Panc1 (cell line): ENCODE results near the gene FITM2. TPM values are rescaled to one million over a fixed set of nuclear protein-coding genes. Genes with fewer than 3 reads are reported as not detected.
A peak's percentile ranks its signal among the peaks of the same experiment; 100 is the strongest.
"Not testable (repeated sequence)": the region's sequence is repeated elsewhere in the genome, so short reads cannot be mapped to it uniquely, and the experiment has no call there.

ENCODE experiments used
- ATAC-seq: fragments of 200-7000 bp; cut with Tn5 transposase; 2 replicates; pipeline ENCODE4 v1.9.1; 2020; ENCODE audit warnings: mild to moderate bottlenecking, moderate library complexity
- BruUV-seq: library from RNA; stranded (reverse); fragments of 400-500 nt; replicated peaks from 2 replicates; lab custom pipeline; 2021; lab: Mats Ljungman, UMichigan
- CTCF ChIA-PET: fragments of 300-600 bp; sonication (Branson Sonifier 250); formaldehyde crosslinking; loops from one replicate; lab custom pipeline; 2022; ENCODE audit warnings: antibody characterized with exemption; lab: Charles Lee
- POLR2A ChIA-PET: fragments of 300-600 bp; sonication (Branson Sonifier 250); formaldehyde crosslinking; loops from one replicate; lab custom pipeline; 2022; ENCODE audit warnings: antibody characterized with exemption; lab: Charles Lee
- DNase-seq: peaks from one replicate; pipeline ENCODE4 v3.0.0-alpha.2; 2010; ENCODE audit warnings: low read depth, low spot score
- H3K27ac ChIP-seq: 2 replicates; pipeline ENCODE4 v1.5.1; 2011; ENCODE audit warnings: mild to moderate bottlenecking, low read length, inconsistent platforms
- H3K27me3 ChIP-seq: fragments of 200-500 bp; sonication (Bioruptor generic); 2 replicates; pipeline ENCODE4 v1.6.0; 2014; ENCODE audit warnings: low read length, inconsistent platforms; ENCODE audit not compliant: control insufficient read depth, insufficient read depth
- H3K36me3 ChIP-seq: fragments of 200-500 bp; sonication (Bioruptor generic); 2 replicates; pipeline ENCODE4 v1.5.1; 2014; ENCODE audit warnings: inconsistent platforms, mild to moderate bottlenecking, low read length, moderate library complexity; ENCODE audit not compliant: control insufficient read depth, insufficient read depth
- H3K4me1 ChIP-seq: 2 replicates; pipeline ENCODE4 v1.5.1; 2011; ENCODE audit warnings: inconsistent platforms, mild to moderate bottlenecking, low read length, moderate library complexity; ENCODE audit not compliant: control insufficient read depth, insufficient read depth
- H3K4me3 ChIP-seq, 2 experiments: 2 replicates each; pipeline ENCODE4 v1.5.1; 2011 to 2012; ENCODE audit warnings: low read depth in 2 of 2, low read length in 2 of 2, mild to moderate bottlenecking in 2 of 2, inconsistent platforms in 1 of 2, moderate library complexity in 1 of 2
- H3K9me3 ChIP-seq: fragments of 200-500 bp; sonication (Bioruptor generic); 2 replicates; pipeline ENCODE4 v1.5.1; 2014; ENCODE audit warnings: low read depth, mild to moderate bottlenecking, inconsistent platforms, low read length, moderate library complexity; ENCODE audit not compliant: control insufficient read depth, insufficient read depth
- POLR2AphosphoS5 ChIP-seq: IDR thresholded peaks from 2 replicates; pipeline ENCODE4 v1.6.1; 2012; ENCODE audit warnings: mild to moderate bottlenecking, low read depth, low read length, moderate library complexity
- SIN3A ChIP-seq: IDR thresholded peaks from 2 replicates; pipeline ENCODE4 v1.6.1; 2012; ENCODE audit warnings: low read depth, mild to moderate bottlenecking, low read length, moderate library complexity, borderline replicate concordance; ENCODE audit not compliant: insufficient read depth
- TCF7L2 ChIP-seq: IDR thresholded peaks from 2 replicates; pipeline ENCODE4 v1.6.1; 2011; ENCODE audit warnings: mild to moderate bottlenecking, low read depth, low read length, inconsistent platforms
- in situ Hi-C: cut with HindIII; loops from 2 replicates; pipeline ENCODE4 v1.10.0; 2016; ENCODE audit warnings: low sequenced_read_pairs, low pct_unique_long_range_greater_than_20kb
- intact Hi-C: fragments of 100-400 bp; cut with micrococcal nuclease; formaldehyde crosslinking; loops from one replicate; pipeline ENCODE4 v1.10.0; 2022; ENCODE audit not compliant: unreplicated experiment
- total RNA-seq: library from RNA; stranded (reverse); gene quantifications from one replicate; pipeline ENCODE4 v1.2.1, GENCODE V29; 2021; ENCODE audit not compliant: unreplicated experiment
- TF ChIP-seq, protein P1 (sequence below), 2 experiments: IDR thresholded peaks; 2 replicates each; pipeline ENCODE4 v1.6.1; 2011 to 2012; ENCODE audit warnings: low read depth in 2 of 2, control low read depth in 1 of 2, low read length in 1 of 2, mild to moderate bottlenecking in 1 of 2, moderate library complexity in 1 of 2; ENCODE audit not compliant: insufficient read depth in 1 of 2
- TF ChIP-seq, protein P2 (sequence below): fragments of 450-650 bp; IDR thresholded peaks from 2 replicates; pipeline ENCODE4 v1.5.1; 2017; ENCODE audit warnings: mild to moderate bottlenecking

Gene FITM2
- total RNA-seq, 1 experiment from 2014 or later: 10.5 TPM

DNA sequence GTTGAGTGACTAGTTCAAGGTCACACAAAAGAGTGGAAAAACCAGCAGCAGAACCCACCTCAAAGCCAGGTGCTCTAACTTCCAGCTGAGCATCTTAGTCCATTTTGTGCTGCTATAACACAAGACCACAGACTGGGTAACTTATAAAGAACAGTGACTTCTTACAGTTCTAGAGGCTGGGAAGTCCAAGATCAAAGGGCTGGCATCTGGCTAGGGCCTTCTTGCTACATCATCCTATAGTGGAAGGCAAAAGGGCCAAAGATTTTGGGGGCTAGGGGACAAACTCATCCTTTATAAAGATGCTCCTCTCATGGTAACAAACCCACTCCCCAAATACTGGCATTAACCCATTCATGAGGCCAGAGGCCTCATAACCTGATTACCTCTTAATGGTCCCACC, 9.7 kb downstream of the FITM2 start:
- no TSS peak for BruUV-seq
- ChIA-PET CTCF (no interaction called here), POLR2A (no interaction called here)
- Histone ChIP-seq H3K4me3 (no peak overlapping the region), H3K4me1 (no peaks in the 10 kb centered on the region), H3K9me3 (no peaks in the 10 kb centered on the region), H3K36me3 (no peaks in the 10 kb centered on the region), H3K27me3 (no peaks in the 10 kb centered on the region), H3K27ac (no peak overlapping the region)
- ATAC-seq (no peak), DNase-seq (no peak)
- in situ Hi-C loops (no loop called here), intact Hi-C loops (no loop called here)
- no peak for TF ChIP-seq POLR2AphosphoS5
- TF ChIP-seq TCF7L2: 0 out of 2 replicates have a peak, but pooled peaks have one; percentile 28

DNA sequence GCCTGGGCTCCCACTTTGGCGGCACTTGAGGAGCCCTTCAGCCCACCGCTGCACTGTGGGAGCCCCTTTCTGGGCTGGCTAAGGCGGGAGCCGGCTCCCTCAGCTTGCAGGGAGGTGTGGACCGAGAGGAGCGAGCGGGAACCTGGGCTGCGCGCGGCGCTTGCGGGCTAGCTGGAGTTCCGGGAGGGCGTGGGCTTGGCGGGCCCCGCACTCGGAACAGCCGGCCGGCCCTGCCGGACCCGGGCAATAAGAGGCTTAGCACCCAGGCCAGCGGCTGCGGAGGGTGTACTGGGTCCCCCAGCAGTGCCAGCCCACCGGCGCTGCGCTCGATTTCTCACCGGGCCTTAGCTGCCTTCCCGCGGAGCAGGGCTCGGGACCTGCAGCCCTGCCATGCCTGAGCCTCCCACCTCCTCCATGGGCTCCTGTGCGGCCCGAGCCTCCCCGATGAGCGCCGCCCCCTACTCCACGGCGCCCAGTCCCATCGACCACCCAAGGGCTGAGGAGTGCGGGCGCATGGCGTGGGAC, 11.9 kb downstream of the FITM2 start:
- H3K27ac ChIP-seq, H3K27me3 ChIP-seq, ATAC-seq, POLR2A ChIA-PET, CTCF ChIA-PET, H3K36me3 ChIP-seq, H3K9me3 ChIP-seq, intact Hi-C loops, DNase-seq, in situ Hi-C loops, BruUV-seq, H3K4me1 ChIP-seq, H3K4me3 ChIP-seq: not testable (repeated sequence)

DNA sequence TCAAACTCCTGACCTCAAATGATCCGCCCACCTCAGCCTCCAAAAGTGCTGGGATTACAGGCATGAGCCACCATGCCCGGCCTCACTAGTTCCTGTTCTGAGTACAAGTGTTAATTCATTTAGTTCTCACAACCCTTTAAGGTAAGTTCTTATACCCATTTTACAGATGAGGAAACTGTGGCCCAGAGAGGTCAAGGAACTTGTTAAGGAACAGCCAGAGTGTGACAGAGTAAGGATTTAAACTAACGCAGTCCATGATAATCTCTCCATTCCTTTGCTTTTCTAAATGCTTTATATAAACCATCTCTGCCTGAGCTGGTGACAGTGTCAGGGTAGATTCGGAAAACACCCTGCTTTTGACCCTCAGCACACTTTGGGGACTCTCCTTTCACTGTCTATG, 13.3 kb downstream of the FITM2 start:
- Histone ChIP-seq H3K27me3 (no peaks in the 10 kb centered on the region), H3K4me3 (no peak overlapping the region), H3K4me1 (no peaks in the 10 kb centered on the region), H3K27ac (no peak overlapping the region), H3K9me3 (no peaks in the 10 kb centered on the region), H3K36me3 (no peaks in the 10 kb centered on the region)
- POLR2A ChIA-PET: no interaction called here
- intact Hi-C loops (no loop called here), in situ Hi-C loops (no loop called here)
- TF ChIP-seq, protein P1, sequence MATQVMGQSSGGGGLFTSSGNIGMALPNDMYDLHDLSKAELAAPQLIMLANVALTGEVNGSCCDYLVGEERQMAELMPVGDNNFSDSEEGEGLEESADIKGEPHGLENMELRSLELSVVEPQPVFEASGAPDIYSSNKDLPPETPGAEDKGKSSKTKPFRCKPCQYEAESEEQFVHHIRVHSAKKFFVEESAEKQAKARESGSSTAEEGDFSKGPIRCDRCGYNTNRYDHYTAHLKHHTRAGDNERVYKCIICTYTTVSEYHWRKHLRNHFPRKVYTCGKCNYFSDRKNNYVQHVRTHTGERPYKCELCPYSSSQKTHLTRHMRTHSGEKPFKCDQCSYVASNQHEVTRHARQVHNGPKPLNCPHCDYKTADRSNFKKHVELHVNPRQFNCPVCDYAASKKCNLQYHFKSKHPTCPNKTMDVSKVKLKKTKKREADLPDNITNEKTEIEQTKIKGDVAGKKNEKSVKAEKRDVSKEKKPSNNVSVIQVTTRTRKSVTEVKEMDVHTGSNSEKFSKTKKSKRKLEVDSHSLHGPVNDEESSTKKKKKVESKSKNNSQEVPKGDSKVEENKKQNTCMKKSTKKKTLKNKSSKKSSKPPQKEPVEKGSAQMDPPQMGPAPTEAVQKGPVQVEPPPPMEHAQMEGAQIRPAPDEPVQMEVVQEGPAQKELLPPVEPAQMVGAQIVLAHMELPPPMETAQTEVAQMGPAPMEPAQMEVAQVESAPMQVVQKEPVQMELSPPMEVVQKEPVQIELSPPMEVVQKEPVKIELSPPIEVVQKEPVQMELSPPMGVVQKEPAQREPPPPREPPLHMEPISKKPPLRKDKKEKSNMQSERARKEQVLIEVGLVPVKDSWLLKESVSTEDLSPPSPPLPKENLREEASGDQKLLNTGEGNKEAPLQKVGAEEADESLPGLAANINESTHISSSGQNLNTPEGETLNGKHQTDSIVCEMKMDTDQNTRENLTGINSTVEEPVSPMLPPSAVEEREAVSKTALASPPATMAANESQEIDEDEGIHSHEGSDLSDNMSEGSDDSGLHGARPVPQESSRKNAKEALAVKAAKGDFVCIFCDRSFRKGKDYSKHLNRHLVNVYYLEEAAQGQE (IDR thresholded peaks at IDR 0.05; ENCODE audit: insufficient read depth in 1 of 2, low read depth in 2 of 2, low read length in 1 of 2): no peak
- TF ChIP-seq SIN3A: no peak
- TF ChIP-seq POLR2AphosphoS5: no peak
- TF ChIP-seq, protein P2, sequence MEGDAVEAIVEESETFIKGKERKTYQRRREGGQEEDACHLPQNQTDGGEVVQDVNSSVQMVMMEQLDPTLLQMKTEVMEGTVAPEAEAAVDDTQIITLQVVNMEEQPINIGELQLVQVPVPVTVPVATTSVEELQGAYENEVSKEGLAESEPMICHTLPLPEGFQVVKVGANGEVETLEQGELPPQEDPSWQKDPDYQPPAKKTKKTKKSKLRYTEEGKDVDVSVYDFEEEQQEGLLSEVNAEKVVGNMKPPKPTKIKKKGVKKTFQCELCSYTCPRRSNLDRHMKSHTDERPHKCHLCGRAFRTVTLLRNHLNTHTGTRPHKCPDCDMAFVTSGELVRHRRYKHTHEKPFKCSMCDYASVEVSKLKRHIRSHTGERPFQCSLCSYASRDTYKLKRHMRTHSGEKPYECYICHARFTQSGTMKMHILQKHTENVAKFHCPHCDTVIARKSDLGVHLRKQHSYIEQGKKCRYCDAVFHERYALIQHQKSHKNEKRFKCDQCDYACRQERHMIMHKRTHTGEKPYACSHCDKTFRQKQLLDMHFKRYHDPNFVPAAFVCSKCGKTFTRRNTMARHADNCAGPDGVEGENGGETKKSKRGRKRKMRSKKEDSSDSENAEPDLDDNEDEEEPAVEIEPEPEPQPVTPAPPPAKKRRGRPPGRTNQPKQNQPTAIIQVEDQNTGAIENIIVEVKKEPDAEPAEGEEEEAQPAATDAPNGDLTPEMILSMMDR: no peak
- ATAC-seq: no peak
- CTCF ChIA-PET: no interaction called here
- no peak for DNase-seq
- BruUV-seq: no TSS peak
